Bronchial epithelial cell (primary cell): ENCODE measurements around the gene USP40. TPM values are rescaled to one million over a fixed set of nuclear protein-coding genes. Genes with fewer than 3 reads are reported as not detected.

Source experiments
- DNase-seq: peaks from one replicate; pipeline ENCODE4 v3.0.0-alpha.2; 2010; ENCODE audit warnings: low read depth
- FAIRE-seq: peaks from 2 replicates; lab custom pipeline; 2011; peaks lifted over from hg19 to GRCh38; lab: Jason Lieb, UNC
- H3K27me3 ChIP-seq: 2 replicates; pipeline ENCODE4 v1.5.1; 2011; ENCODE audit warnings: low read length; ENCODE audit not compliant: control insufficient read depth, insufficient read depth
- H3K36me3 ChIP-seq: 2 replicates; pipeline ENCODE4 v1.5.1; 2011; ENCODE audit warnings: low read length; ENCODE audit not compliant: control insufficient read depth, insufficient read depth
- H3K4me3 ChIP-seq: 2 replicates; pipeline ENCODE4 v1.5.1; 2011; ENCODE audit warnings: mild to moderate bottlenecking, low read depth, low read length, control low read depth
- CTCF ChIP-seq: IDR thresholded peaks from 2 replicates; pipeline ENCODE4 v1.5.1; 2011; ENCODE audit warnings: mild to moderate bottlenecking, moderate library complexity, low read length, control low read depth, inconsistent platforms; ENCODE audit not compliant: insufficient read depth, severe bottlenecking
- total RNA-seq: library from RNA; depleted of rRNA; stranded (reverse); fragments of >200 nt; gene quantifications from 2 replicates; pipeline ENCODE4 v1.2.1, GENCODE V29; 2014

Gene USP40
- total RNA-seq, 1 donor from 2014 or later = 21.1 TPM

- TF ChIP-seq CTCF = no peak
- no peak for FAIRE-seq
Observed at GRCh38 chr2:233532971-233533370, 33.6 kb downstream of the USP40 start.

GRCh38 chr2:233531955-233532354 is 34.6 kb downstream of the USP40 start:
- H3K36me3 ChIP-seq = peaks cover 5% of the 10 kb centered on the region

More at GRCh38 chr2:233532971-233533370, 33.6 kb downstream of the USP40 start:
- Histone ChIP-seq H3K4me3 (no peak overlapping the region), H3K36me3 (peaks cover 5% of the 10 kb centered on the region), H3K27me3 (no peaks in the 10 kb centered on the region)
- DNase-seq = no peak

GRCh38 chr2:233530381-233530780 is 36.2 kb downstream of the USP40 start:
- DNase-seq (no peak), FAIRE-seq (no peak)
- Histone ChIP-seq H3K4me3 (no peak overlapping the region), H3K27me3 (no peaks in the 10 kb centered on the region), H3K36me3 (peaks cover 5% of the 10 kb centered on the region)
- no peak for TF ChIP-seq CTCF

More at GRCh38 chr2:233531955-233532354, 34.6 kb downstream of the USP40 start:
- no peak for FAIRE-seq
- DNase-seq = no peak
- no peaks in the 10 kb centered on the region for H3K27me3 ChIP-seq
- H3K4me3 ChIP-seq = no peak overlapping the region
- no peak for TF ChIP-seq CTCF

- H3K36me3 ChIP-seq = peaks cover 4% of the 10 kb centered on the region
- no peak overlapping the region for H3K4me3 ChIP-seq
- DNase-seq = no peak
- no peak for FAIRE-seq
- no peaks in the 10 kb centered on the region for H3K27me3 ChIP-seq
- TF ChIP-seq CTCF = no peak
Observed at GRCh38 chr2:233528182-233528581, 38.4 kb downstream of the USP40 start.

GRCh38 chr2:233525791-233526190 is 40.8 kb downstream of the USP40 start:
- FAIRE-seq (no peak), DNase-seq (no peak)
- no peaks in the 10 kb centered on the region for H3K27me3 ChIP-seq
- no peak overlapping the region for H3K4me3 ChIP-seq
- no peak for TF ChIP-seq CTCF
- peaks cover 2% of the 10 kb centered on the region for H3K36me3 ChIP-seq
